Muscle of back (tissue), 11 donors: ENCODE data around the gene RBBP4. TPM values are rescaled to one million over a fixed set of nuclear protein-coding genes. Genes with fewer than 3 reads are reported as not detected.
A peak's percentile ranks its signal among the peaks of the same experiment; 100 is the strongest.
"Not testable (repeated sequence)": the region's sequence is repeated elsewhere in the genome, so short reads cannot be mapped to it uniquely, and the experiment has no call there.

ENCODE experiments used
- DNase-seq, 3 donors: peaks; one replicate each; pipeline versions ENCODE4 v3.0.0 to v3.0.0-alpha.2; 2013
- polyA plus RNA-seq, 10 donors: library from polyadenylated mRNA; unstranded; fragments of 120-200 nt; gene quantifications; one replicate each; pipeline ENCODE4 v1.2.1, GENCODE V29; 2013; ENCODE audit not compliant: insufficient read length in 10 of 10

RBBP4 gene
- polyA plus RNA-seq, 10 donors: 128 to 192 (median 154) TPM

GRCh38 chr1:32635508-32636277 lies 15.3 kb upstream of the RBBP4 start:
- no peak for DNase-seq

- no peak for DNase-seq
These were observed 13.9 kb upstream of the RBBP4 start for GRCh38 chr1:32636914-32637645.

- peak in 1 of 3 donors; percentile 21 for DNase-seq
These were observed 11.4 kb upstream of the RBBP4 start for GRCh38 chr1:32639489-32640075.

GRCh38 chr1:32642292-32642827 lies 8.6 kb upstream of the RBBP4 start:
- not testable (repeated sequence) for DNase-seq

GRCh38 chr1:32644426-32644825 lies 6.6 kb upstream of the RBBP4 start:
- no peak for DNase-seq

- DNase-seq: no peak
These were observed 3.5 kb upstream of the RBBP4 start for GRCh38 chr1:32647308-32648134.

GRCh38 chr1:32650248-32650751 lies 708 bp upstream of the RBBP4 start, which contains the start of gene ZBTB8OS:
ZBTB8OS (minus strand) TSS chr1:32650550; CDS start chr1:32650529, 21 bp downstream.
- DNase-seq: peak; percentile 94 to 97 (median 96)

GRCh38 chr1:32651461-32652073 lies 559 bp downstream of the RBBP4 start:
- no peak for DNase-seq

GRCh38 chr1:32652244-32652962 lies 1.4 kb downstream of the RBBP4 start:
- DNase-seq: no peak

- no peak for DNase-seq
These were observed 8.6 kb downstream of the RBBP4 start for GRCh38 chr1:32659581-32659980.

- no peak for DNase-seq
These were observed 14.9 kb downstream of the RBBP4 start for GRCh38 chr1:32665915-32666314.

GRCh38 chr1:32666901-32667566 lies 16.0 kb downstream of the RBBP4 start:
- no peak for DNase-seq

- not testable (repeated sequence) for DNase-seq
These were observed 17.7 kb downstream of the RBBP4 start for GRCh38 chr1:32668716-32669115.

- DNase-seq: no peak
These were observed 25.9 kb downstream of the RBBP4 start for GRCh38 chr1:32676945-32677344.

GRCh38 chr1:32679993-32680392 lies 29.0 kb downstream of the RBBP4 start:
- not testable (repeated sequence) for DNase-seq

GRCh38 chr1:32680642-32681041 lies 29.6 kb downstream of the RBBP4 start:
- no peak for DNase-seq

GRCh38 chr1:32681509-32681908 lies 30.5 kb downstream of the RBBP4 start:
- DNase-seq: no peak

- DNase-seq: no peak
These were observed 31.0 kb downstream of the RBBP4 start for GRCh38 chr1:32681999-32682398.

- no peak for DNase-seq
These were observed 32.4 kb downstream of the RBBP4 start for GRCh38 chr1:32683397-32683796.
